Measurements from ENCODE around the gene GCN1.
A peak's percentile ranks its signal among the peaks of the same experiment; 100 is the strongest.

The GCN1 gene

DNA sequence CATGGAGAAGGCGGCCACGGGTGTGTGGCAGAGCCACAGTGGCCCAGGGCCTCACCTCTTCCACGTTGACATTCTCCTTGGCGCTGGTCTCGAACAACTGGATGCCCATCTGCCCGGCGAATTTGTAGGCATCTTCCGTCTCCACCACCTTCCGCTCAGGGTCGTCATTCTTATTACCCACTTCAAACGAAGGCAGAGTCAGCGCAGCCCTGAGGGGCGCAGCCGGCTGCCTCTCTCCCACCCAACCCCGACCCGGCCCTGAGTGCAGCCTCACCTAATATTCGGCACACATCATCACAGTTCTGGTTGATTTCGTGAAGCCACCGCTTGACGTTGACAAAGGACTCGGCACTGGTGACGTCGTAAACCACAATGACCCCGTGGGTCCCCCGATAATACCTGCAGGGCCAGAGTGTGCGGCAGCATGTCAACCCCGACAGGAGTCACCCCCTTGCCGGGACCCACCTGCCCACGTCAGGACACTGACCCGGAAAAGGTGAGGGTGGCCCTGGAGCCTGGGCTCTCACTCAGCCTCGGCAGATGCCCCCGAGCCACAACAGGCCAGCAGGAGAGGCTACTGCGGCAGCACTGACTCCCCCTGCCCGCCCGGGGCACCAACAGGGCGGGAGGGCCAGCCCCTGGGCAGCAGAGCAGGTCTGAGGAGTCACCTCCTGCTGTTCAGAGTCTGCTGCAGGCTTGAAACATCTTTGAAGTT lies 95.6 kb downstream of the GCN1 start:
- DNase-seq (ENCODE audit: low read depth in 2 of 3, low spot score in 1 of 3): no peak

DNA sequence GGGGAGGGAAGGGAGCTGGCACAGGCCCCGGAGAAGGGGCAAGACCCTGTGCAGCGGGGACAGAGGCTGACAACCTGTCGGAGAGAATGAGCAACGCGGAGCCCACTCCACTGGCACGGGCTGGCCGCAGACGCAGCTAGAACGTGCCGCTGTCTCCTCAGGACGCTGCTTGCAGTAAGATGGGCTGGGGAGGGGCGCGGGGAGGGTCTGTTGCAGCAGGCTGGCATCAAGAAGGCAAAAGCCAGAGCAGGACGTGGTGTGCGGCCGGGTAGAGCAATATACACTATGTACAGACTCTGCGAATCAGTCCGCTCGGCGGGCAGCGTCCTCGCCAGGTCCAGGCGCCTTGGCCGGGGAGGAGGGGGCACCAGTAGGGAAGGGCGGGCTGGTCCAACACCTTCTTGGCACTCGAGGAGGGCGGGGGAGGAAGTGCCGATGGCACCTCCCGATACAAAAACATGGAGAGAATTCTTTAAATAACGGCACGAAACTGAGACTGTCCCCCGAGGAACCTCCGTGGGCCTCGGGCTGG lies 97.8 kb downstream of the GCN1 start:
- DNase-seq (ENCODE audit: low read depth in 2 of 3, low spot score in 1 of 3): no peak

DNA sequence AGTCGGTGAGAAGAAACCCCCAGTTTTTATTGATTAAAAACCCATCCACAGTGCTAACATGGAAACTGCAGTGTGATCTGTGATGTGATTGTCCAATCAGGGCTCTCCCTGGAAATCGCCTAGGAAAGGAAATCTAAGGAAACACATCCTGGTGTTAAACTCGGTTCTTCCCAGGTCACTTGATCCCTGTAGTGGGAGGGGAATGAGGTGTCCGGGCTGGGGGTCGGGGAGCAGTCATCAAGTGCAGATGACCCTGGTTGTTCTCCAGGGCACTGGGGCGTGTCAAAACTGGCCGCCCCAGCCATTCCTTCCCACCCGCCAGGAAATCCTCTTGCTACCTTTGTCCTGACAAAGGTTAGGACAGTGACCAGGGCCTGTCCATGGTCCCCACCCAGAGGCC lies 98.8 kb downstream of the GCN1 start:
- no peak for DNase-seq (ENCODE audit: low read depth in 2 of 3, low spot score in 1 of 3)

DNA sequence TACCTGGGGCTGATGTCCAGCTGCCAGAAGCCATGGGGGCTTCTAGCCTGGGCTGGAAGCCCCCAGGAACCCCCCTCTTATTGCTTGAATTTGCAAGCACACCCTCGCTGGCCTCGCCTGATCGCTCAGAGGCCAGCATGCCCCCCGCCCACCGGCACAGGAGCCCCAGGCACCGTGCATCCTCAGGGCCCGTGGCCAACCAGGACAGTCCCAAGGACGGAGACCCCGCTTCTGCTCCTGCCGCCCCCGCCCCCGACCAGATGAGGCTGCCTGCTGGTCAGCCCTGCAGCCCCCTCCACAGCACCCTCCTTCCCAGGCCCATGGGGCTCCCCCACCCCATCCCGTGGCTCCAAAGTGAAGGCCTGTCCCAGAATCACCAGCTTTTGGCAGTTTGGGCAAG lies 99.2 kb downstream of the GCN1 start:
- no peak for DNase-seq (ENCODE audit: low read depth in 2 of 3, low spot score in 1 of 3)

DNA sequence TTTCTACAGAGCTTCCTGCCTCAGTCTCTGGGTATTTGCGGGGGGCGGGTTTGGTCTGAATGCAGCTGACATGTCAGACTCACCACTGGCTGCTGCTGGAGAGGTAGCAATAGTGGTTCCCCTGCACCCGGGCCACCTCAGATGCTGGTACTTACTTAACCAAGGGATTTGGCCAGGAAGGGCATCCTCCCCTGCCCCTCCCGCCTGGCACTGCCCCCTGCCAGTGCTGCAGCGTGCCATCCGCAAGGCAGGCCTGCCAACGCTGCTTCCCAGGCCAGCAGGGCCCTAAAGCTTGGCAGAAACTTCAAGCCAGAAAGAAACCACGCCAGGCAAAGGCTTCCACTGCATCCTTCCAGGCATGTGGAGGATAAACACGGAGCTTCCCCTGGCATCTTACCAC lies 100.0 kb downstream of the GCN1 start:
- DNase-seq (ENCODE audit: low read depth in 2 of 3, low spot score in 1 of 3): no peak

DNA sequence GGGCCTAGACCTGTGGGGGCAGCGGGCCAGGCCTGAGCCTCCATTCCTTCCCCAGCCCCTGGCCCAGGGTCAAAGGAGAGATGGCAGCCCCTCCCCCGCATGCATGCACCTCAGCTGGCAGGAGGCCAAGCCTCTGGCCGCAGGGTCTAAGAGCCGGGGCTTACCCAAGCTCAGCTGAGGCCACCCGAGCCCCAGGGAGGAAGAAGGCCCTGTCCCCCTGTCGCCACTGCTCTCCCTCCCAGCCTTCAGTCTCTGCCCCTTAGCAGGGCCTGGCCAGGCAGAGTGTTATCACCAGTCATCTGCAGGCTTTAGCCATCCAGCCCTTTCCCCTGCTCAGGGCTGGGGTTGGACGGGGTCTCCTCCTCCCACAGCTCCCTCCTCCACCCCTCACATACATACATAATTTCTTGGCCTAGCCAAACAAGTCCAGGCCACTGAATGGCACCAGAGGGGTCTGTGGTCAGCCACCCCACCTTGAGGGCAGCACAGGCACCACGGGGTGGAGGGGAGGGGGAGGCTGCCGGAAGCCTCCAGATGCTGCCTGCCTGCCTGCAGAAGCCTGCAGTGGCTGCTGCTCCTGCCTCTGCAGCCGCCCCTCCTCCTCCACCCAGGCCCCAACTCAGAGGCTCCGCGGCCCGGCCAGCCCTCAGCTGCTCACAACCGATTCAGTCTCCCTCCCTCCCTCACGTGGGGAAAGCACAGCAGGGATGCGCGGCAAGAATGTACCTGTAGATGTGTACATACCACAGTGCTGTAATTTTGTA lies 100.7 kb downstream of the GCN1 start:
- DNase-seq (ENCODE audit: low read depth in 2 of 3, low spot score in 1 of 3): no peak

DNA sequence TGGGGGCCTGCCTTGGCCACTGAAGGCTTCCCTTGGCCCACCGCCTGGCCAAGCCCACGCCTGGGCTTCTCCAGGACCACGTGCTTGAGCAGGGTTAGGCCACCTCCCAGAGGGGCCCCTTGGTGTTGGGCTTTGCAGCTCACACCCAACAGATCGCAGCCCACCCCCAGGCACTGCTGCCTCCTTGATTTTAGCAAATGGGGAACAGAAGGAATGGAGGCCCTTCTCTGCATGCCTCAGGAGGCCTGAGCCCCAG lies 101.3 kb downstream of the GCN1 start:
- DNase-seq (ENCODE audit: low read depth in 2 of 3, low spot score in 1 of 3): no peak

DNA sequence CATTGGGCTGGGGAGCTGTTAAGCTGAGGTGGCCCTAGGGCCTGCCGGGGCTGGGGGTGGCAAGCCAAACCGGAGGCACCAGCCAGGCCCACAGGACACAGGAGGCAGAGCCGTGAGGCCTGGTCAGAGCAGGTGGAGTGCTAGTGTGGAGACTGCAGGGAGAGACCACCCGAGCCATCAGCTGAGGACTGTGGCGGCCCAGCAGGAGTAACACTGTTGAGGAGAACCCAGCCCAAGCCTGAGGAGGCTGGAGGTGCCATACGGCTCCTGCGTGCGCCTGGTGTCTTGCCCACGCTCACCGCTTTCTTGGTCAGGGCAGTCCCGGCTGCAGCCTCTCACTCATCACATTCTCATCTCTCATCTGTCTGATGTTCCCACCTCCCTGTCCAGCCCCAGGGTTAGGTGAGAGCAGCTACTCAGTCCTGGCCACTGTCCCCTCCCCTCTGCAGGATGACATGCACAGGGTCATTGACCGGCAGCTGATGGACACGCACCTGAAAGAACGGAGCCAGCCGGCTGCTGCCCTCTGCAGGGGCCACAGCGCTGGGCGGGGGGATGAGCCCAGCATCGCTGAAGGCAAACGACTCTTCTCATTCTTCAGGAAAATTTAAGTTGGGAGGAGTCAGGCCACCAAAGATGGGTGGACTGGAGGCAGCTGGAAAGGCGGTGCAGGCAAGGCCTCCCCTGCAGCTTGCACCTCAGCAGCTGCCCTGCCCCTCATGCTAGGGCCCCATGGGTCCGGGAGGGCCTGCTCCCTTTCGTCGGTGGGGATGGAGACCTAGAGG lies 101.8 kb downstream of the GCN1 start:
- no peak for DNase-seq (ENCODE audit: low read depth in 2 of 3, low spot score in 1 of 3)

DNA sequence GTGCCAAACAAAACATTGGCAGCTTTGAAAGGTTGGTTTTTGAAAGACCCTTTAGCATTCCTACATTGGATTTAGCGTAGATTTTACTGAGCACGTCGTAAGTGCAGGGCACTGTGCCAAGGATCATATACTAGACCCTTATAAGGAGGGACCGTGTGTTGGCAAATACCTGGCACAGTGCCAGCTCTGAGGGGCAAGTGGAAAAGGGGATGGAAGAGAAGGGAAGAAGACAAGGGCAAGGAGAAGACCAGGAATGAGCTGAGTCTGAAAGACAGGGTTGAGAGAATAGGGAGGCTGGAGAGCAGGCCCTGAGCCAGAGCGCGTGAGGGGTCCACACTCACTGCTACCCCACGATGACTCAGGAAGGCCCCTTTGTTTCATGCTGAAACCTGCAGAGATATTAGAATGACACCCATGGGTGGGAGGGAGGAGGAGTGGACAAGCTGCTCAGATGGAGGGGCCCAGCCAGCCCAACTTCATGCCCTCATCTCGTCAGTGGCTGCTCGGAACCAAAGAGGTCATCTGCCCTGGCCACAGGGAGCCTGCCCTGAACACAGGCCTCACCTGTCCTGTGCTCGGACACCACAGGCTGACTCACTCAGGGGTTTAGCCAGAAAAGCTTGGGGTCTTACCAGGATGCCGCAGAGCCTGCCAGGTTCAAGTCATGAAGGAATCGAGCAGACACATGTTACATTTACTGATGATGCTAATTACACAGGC lies 103.0 kb downstream of the GCN1 start:
- no peak for DNase-seq (ENCODE audit: low read depth in 2 of 3, low spot score in 1 of 3)

DNA sequence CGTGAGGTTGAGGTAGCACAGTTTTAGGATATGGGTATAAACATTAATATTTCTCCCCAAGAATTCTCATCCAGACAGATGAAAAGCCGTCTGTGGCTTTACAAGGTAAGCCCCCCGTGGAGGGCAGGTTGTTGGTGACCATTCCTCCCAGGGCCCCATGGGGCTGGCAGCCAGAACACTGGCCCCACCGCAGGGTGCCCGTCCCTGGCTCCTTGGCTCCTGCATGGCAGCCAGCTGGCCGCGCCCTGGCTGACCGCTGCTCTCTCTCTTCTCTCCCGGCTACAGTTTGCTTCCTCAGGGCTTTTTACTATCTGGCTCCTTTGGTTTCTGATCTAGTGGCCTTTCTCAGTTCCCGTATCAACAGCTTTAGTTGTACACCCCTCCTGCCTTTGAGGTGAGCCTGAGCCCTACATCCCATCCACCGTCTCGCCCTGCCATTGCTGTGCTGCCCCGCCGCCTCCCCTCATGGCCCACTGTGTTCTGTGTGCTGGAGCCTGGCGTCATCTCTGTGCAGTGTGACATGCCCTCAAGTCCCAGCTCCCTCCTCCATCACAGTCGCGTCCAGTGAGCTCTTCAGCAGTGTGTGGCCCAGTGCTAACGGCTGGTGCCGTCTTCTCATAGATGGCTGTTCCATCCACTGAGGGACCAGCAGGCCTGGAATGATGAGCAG lies 103.8 kb downstream of the GCN1 start:
- no peak for DNase-seq (ENCODE audit: low read depth in 2 of 3, low spot score in 1 of 3)

DNA sequence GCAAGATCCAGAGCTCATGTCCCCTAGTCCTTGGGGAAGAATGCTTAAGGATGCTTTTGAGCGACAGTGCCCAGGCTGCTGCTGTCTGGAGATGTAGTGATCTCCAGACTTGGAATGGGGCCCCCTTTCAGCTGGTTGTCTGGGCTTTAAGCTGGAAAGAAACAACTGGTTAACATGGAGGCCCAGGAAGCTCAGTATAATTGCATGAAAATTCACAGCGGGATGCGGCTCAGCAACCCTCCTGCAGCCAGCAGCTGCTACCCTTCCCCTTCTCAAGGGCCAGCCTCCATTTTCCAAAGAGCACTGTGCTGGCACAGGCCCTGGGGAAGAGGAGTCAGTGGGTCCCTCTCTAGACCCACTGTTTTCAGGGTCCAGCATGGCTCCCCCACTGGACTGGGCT lies 104.3 kb downstream of the GCN1 start:
- no peak for DNase-seq (ENCODE audit: low read depth in 2 of 3, low spot score in 1 of 3)

DNA sequence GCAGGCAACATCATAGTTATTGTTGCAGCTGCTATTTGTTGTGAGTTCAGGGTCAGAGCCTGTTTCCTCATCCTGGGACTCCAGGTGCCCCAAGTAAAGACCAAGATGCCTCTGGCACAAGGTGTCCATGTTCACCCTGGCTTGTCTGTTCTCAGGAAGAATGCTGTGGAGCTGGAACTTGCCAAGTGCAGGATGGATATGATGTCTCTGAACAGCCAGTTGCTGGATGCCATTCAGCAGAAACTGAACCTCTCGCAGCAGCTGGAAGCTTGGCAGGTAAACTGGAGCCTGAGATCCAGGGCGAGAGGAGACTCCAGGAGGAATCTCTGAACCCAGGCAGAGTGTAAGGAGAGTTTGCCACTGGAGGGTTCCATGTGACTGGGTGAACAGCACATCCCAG lies 104.7 kb downstream of the GCN1 start:
- no peak for DNase-seq (ENCODE audit: low read depth in 2 of 3, low spot score in 1 of 3)

DNA sequence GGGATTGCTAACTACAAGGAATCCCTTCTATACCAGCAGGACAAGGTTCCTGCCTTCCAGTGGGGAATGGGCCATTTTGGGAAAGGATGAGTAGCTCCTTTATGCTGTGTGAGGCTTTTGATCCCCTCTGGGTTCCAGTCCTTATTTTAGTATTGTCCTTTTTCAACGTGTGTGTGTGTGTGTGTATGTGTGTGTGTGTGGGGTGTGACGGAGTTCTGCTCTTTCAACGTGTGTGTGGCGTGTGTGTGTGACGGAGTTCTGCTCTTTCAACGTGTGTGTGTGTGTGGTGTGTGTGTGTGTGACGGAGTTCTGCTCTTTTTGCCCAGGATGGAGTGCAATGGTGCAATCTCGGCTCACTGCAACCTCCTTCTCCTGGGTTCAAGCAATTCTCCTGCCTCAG lies 105.4 kb downstream of the GCN1 start:
- DNase-seq (ENCODE audit: low read depth in 2 of 3, low spot score in 1 of 3): no peak

DNA sequence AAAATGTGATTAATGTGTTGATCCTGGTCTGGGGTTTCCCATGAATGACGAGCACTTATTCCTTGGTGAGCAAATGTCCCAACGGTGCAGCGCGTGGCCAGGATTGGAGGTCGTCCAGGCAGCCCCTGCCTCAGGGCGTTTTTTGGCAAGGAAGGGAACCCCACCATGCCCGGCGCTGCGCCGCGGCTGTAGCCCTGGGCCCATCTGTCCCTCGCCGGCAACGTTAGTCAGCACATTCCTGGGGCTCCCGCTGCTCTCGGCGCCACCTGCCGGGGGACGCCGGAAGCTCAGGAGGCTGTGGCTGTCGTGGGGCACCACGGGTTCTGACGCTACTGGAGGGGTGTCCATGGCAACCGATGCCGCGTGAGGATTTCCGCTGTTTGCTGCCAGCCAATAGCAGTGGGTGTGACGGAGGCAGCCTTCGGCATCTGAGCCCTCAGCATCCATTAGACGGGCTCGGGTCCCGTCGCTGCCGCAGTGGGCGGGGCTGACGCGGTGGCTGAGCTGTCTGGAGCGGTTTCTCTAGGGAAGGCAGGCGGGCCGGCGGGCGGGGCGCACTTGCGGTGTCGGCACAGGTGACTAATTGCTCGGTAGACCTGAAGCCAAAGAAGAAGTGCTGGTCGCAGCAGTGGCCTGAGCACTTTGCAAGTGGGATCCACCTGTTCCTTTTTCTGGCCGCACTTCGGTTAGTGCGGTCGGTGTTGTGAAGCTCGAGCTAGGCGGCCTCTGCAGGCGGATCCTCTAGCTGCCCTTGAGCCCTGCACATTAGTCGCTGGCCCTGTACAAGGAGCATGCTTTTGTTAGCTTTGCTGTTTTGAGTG lies 107.5 kb downstream of the GCN1 start:
- DNase-seq (ENCODE audit: low read depth in 2 of 3, low spot score in 1 of 3): peak; percentile 99 to 100 (median 99)

DNA sequence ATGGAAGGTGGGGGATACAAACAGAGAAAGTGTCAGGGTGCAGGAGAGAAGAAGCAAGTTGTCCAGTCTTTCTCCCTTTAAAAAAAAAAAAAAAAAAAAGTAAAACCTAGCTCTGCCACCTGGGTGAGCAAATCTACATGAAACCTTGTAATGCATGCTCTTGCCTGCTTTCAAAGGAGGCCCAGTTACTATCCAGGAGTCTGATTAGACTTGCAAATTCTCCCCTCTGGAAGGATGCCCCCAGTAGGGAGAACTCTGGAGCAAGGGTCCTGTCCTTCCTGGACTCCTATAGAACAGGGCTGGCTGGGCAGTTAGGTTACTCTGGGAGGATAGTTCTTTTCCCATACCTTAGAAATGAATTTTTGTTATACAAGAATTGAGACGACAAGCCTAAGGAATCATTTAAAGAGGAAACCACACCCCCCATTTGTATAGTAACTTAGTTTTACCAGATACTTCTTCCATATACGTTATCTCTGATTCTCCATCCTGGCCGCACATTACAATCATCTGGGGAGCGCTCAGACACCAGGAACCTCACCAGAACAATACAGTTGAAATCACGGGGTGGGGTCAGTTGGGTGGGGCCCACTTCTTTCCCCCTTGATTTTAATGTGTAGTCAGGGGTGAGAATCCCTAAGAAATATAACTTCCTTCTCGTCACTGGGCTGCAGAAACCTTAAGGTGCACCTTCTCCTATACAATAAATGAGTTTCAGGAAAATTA lies 108.4 kb downstream of the GCN1 start:
- DNase-seq (ENCODE audit: low read depth in 2 of 3, low spot score in 1 of 3): no peak

DNA sequence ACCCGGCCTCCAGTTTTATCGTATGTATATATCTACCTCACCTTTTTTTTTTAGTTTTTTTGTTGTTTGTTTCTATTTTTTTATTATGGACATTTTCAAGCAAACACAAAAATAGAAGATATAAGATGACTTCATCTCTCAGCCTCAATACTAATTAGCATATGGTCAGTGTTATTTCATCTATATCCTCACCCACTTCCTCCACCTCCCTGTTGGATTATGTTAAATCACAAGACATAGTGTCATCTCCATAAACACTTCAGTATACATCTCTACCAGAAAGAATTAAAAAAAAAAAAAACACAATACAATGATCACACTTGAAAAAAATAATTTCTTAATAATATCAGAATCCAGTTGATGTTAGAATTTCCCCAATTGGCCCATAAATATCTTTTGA lies 112.9 kb downstream of the GCN1 start:
- DNase-seq (ENCODE audit: low read depth in 2 of 3, low spot score in 1 of 3): no peak

DNA sequence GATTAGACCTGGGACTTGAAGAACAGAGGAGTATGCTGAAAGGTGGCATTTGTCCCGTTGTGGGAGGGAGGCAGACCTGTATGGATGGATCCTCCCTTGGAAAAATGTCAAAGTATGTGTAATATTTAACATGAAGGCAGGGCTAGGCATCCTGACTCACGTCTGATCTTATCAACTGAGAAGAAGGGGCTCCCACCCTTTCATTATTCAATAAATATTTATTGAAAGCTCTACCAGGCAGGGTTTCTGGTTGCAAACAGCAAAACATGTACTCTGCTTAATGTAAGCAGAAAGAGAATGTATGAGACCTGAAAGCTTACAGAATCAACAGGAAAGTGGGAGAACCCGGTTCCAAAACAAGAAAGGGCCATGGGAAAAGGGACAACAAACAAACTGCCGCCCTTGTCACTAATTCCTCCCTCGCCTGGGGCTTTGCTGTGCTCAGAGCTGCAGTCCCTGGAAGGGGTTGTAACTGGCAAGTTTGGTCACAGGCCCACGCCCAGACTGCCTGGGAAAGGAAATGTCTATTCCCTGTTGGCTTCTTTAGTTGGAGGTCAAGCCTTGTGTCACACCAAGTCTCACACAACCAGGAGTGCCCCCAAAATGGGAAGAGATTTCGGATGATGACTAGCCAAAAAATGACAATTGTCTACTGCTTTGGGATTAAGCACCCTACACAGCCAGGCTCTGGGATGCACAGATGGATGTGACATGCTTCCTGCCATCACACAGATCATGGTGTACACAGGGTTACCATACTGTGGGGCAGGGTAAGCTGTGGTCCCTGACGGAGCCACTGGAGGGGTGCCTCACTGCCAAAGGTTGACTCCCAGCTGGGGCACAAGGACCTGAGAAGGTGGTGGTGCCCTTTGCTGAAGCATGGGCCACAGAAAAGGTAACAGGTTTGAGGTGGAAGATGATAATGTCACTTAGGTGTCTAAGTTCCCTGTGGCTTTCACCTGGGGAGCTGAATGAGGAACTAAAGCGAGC lies 114.8 kb downstream of the GCN1 start:
- DNase-seq (ENCODE audit: low read depth in 2 of 3, low spot score in 1 of 3): no peak

DNA sequence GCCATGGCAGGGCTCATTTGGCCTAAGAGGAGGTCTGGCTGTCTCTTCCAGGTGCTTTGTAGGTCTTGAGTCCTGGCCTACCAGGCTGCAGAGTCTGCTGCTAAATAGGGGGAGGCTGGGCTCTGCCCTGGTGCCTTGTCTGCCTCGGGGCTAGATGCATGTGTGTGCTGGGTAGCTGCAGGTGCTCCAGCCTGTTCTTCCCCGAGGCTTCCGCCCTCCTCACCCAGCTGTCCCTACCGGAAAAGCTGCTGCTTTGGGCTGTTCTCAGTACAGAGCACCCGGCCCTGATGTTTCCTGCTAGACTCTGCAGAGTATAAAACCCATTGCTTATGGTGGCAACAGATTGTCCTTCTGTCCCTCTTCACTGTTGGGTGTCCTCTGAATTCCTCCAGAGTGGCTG lies 115.6 kb downstream of the GCN1 start:
- DNase-seq (ENCODE audit: low read depth in 2 of 3, low spot score in 1 of 3): no peak
